SW 1271 (cell line): ENCODE results near the gene TAGAP.
"Not testable (repeated sequence)": the region's sequence is repeated elsewhere in the genome, so short reads cannot be mapped to it uniquely, and the experiment has no call there.

Experiments used
- DNase-seq, 2 experiments: peaks; one replicate each; lab custom pipeline; 2025; lab: John Stamatoyannopoulos, UW

The TAGAP gene

GRCh38 chr6:159012201-159012600, 32.6 kb downstream of the TAGAP start:
- DNase-seq, result no peak

DNA sequence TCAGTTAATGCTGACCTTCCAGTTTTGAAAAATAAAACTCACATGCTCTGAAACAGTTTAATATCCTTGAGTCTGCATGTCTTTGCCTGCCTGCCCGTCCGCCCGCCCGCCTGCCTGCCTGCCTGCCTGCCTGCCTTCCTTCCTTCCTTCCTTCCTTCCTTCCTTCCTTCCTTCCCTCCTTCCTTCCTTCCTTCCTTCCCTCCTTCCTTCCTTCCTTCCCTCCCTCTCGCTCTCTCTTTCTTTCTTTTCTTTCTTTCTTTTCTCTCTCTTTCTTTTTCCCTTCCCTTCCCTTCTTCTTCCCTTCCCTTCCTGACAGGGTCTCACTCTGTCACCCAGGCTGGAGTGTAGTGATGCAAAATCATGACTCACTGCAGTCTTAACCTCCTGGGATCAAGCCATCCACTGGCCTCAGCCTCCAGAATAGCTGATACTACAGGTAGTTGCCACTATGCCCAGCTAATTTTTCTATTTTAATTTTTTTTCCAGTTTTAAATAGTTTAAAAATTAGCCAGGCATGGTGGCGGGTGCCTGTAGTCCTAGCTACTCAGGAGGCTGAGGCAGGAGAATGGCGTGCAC, 34.7 kb downstream of the TAGAP start:
- not testable (repeated sequence) for DNase-seq

- DNase-seq, result peak in 1 of 2 experiments; percentile 9
Measured at GRCh38 chr6:159008656-159009288, 36.0 kb downstream of the TAGAP start.

GRCh38 chr6:159007510-159007909, 37.3 kb downstream of the TAGAP start:
- DNase-seq, result no peak

DNA sequence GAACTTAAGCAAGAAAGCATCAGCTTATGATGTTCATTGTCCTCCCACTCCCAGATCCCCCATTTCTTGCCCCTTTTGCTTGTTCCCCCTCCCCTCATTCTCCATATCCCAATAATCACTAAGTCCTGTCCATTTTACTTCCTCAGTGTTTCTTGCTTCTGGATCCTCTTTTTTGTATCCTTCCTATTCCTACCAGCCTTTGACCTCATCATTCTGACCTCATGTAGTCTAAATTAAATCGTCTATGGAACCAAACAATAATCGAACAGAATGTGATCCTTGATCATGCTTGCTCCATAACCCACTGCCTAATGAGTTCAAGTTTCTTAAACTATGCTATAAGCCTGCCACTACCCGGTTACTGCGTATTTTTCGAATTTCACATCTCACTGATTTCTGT, 39.4 kb downstream of the TAGAP start:
- no peak for DNase-seq

- no peak for DNase-seq
Measured at GRCh38 chr6:159004592-159004991, 40.2 kb downstream of the TAGAP start.

GRCh38 chr6:159002432-159003155, 42.2 kb downstream of the TAGAP start:
- peak; percentile 51 to 86 for DNase-seq

DNA sequence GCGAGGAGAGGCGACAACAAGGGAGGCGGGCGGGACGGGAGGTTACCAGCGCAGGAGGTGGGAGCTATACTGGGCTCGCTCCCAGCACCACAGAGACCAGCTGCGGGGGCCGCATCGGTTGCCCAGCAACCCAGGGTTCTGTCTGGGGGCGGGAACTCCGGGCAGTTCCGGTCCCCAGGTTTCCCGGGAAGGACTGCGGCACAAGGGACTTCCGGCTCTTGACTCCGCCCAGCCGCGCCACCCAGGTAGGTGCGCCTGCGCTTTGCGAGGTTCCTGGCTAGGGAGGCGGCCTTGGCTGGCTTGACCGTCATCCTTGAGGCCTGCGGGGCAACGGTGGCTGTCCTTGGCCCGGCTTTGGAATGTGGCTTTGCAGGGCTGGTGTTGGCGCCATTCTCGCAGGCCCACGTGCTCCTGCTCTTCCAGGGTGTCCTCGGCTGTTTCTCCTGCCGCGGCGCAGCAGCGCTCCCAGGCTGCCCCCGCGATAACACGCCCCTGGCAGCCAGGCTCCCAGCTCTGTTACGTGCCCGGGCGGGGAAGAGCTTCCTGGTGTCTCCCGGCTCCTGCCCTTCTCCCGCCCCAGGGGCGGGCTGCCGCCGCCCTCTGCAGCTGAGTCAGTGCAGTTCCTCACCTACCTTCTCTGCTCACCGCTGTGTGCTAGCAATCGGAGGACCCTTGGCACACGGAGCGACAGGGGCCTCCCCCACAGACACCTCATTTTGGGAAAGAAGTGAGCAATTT, 45.0 kb downstream of the TAGAP start, which contains the start of gene RSPH3:
RSPH3 (minus strand) TSS at position 537 of the 738 bp plus-strand sequence. CDS start 652 bp downstream, outside the sequence.
- DNase-seq, result peak; percentile 91 to 94

GRCh38 chr6:158999154-158999665, 45.6 kb downstream of the TAGAP start:
- DNase-seq, result no peak

DNA sequence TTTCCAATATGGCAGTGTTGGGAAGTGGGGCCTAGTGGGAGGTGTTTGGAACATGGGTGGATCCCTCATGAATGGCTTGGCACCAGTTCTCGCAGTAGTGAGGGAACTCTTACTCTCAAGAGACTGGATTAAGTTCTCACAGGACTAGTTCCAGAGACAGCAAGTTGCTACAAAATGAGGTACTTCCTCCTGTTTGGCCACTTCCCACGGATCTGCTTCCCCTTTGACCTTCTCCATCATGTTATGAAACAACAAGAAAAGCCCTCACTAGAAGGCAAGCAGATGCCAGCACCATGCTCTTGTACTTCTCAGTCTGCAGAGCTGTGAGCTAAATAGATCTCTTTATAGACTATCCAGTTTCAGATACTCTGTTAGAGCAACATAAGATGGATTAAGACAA, 47.9 kb downstream of the TAGAP start:
- DNase-seq, result no peak

GRCh38 chr6:158993639-158994038, 51.2 kb downstream of the TAGAP start:
- DNase-seq, result no peak

- DNase-seq, result no peak
Measured at GRCh38 chr6:158991017-158991723, 53.6 kb downstream of the TAGAP start.

DNA sequence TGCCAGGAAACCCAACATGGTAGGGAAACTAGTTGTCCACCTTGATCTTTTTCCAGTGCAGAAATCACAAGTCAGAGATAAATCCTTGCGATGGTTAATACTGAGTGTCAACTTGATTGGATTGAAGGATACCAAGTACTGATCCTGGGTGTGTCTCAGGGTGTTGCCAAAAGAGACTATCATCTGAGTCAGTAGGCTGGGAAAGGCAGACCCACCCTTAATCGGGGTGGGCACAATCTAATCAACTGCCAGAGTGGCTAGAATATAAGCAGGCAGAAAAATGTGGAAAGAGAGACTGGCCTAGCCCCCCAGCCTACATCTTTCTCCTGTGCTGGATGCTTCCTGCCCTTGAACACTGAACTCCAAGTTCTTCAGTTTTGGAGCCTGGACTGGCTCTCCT, 55.1 kb downstream of the TAGAP start:
- not testable (repeated sequence) for DNase-seq

- DNase-seq, result no peak
Measured at GRCh38 chr6:158988477-158988876, 56.3 kb downstream of the TAGAP start.

GRCh38 chr6:158987657-158988056, 57.1 kb downstream of the TAGAP start:
- DNase-seq, result no peak
